ENCODE results near the gene JMJD8. TPM values are rescaled to one million over a fixed set of nuclear protein-coding genes. Genes with fewer than 3 reads are reported as not detected.

JMJD8 gene
- total RNA-seq, 4 donors from 2014 or later, result 65.8 to 79.6 (median 71.8) TPM

- TF ChIP-seq, protein P1, sequence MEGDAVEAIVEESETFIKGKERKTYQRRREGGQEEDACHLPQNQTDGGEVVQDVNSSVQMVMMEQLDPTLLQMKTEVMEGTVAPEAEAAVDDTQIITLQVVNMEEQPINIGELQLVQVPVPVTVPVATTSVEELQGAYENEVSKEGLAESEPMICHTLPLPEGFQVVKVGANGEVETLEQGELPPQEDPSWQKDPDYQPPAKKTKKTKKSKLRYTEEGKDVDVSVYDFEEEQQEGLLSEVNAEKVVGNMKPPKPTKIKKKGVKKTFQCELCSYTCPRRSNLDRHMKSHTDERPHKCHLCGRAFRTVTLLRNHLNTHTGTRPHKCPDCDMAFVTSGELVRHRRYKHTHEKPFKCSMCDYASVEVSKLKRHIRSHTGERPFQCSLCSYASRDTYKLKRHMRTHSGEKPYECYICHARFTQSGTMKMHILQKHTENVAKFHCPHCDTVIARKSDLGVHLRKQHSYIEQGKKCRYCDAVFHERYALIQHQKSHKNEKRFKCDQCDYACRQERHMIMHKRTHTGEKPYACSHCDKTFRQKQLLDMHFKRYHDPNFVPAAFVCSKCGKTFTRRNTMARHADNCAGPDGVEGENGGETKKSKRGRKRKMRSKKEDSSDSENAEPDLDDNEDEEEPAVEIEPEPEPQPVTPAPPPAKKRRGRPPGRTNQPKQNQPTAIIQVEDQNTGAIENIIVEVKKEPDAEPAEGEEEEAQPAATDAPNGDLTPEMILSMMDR (IDR thresholded peaks at IDR 0.05), result no peak
- DNase-seq (ENCODE audit: low spot score), result no peak
- ATAC-seq (ENCODE audit: low FRiP score), result no peak
These were observed 24.0 kb downstream of the JMJD8 start for GRCh38 chr16:660132-660458.

GRCh38 chr16:659618-660017 lies 24.5 kb downstream of the JMJD8 start:
- no peak for ATAC-seq (ENCODE audit: low FRiP score)
- TF ChIP-seq, protein P1 (IDR thresholded peaks at IDR 0.05), result no peak
- DNase-seq (ENCODE audit: low spot score), result no peak

- ATAC-seq (ENCODE audit: low FRiP score) (no peak), DNase-seq (ENCODE audit: low spot score) (no peak)
- TF ChIP-seq, protein P1 (IDR thresholded peaks at IDR 0.05), result no peak
These were observed 25.2 kb downstream of the JMJD8 start for GRCh38 chr16:658679-659571.

DNA sequence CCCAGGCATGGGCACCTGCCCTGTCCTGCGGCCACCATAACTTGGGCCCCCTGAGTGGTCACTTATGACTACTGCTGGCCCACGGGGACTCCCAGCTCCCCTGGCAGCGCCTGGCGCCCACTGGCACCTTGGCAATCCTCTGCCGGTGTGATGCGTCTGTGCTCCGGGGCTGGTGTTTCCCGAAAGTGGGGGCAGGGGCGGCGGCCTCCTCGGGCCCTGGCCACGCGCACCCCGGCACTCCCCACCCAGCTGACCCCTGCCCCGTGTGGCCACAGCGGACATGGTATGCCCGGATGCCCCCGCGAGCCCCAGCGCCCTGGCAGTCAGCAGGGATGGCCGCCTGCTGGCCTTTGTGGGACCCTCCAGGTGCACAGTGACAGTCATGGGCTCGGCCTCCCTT lies 26.6 kb downstream of the JMJD8 start:
- no peak for DNase-seq (ENCODE audit: low spot score)
- TF ChIP-seq, protein P1 (IDR thresholded peaks at IDR 0.05), result no peak
- ATAC-seq (ENCODE audit: low FRiP score), result no peak

DNA sequence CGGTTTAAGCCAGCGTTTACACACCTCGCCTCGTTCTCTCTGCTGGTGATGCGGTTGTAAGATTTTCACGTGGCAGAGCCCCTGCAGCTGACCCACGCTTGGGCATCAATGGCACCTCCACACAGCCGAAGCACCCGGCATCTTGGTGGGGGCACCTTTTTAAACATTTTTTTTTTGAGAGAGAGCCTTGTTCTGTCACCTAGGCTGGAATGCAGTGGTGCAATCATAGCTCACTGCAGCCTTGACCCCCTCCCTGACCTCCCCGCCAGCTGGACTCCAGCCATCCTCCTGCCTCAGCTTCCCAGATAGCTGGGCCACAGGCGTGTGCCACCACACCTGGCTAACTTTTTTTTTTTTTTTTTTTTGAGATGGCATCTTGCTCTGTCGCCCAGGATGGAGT lies 30.1 kb downstream of the JMJD8 start:
- no peak for ATAC-seq (ENCODE audit: low FRiP score)
- TF ChIP-seq, protein P1 (IDR thresholded peaks at IDR 0.05), result no peak

GRCh38 chr16:652454-653305 lies 31.5 kb downstream of the JMJD8 start:
- DNase-seq (ENCODE audit: low spot score) (no peak), ATAC-seq (ENCODE audit: low FRiP score) (no peak)
- TF ChIP-seq, protein P1 (IDR thresholded peaks at IDR 0.05), result no peak

More for the DNA sequence above, 30.1 kb downstream of the JMJD8 start:
- DNase-seq (ENCODE audit: low spot score), result no peak

Data from omental fat pad (tissue), 4 donors.